Measurements from ENCODE around the gene PLXNA3.

The PLXNA3 gene

GRCh38 chrX:154462396-154462795 is 4.3 kb downstream of the PLXNA3 start:
- Mint-ChIP-seq H3K4me1 (ENCODE audit: low read depth) (peaks cover 6% of the 10 kb centered on the region), H3K27me3 (no peaks in the 10 kb centered on the region), H3K36me3 (no peaks in the 10 kb centered on the region), H3K27ac (no peak overlapping the region), H3K4me3 (no peak overlapping the region), H3K9me3 (ENCODE audit: low read depth) (no peaks in the 10 kb centered on the region)

- no peaks in the 10 kb centered on the region for H3K9me3 Mint-ChIP-seq (ENCODE audit: low read depth)
- H3K27ac Mint-ChIP-seq, result no peak overlapping the region
- H3K4me1 Mint-ChIP-seq (ENCODE audit: low read depth), result peaks cover 4% of the 10 kb centered on the region
- H3K27me3 Mint-ChIP-seq, result no peaks in the 10 kb centered on the region
- H3K4me3 Mint-ChIP-seq, result no peak overlapping the region
- no peaks in the 10 kb centered on the region for H3K36me3 Mint-ChIP-seq
Measured at GRCh38 chrX:154463611-154464220, 5.6 kb downstream of the PLXNA3 start.

- Mint-ChIP-seq H3K36me3 (no peaks in the 10 kb centered on the region), H3K4me3 (no peak overlapping the region), H3K27me3 (no peaks in the 10 kb centered on the region), H3K9me3 (ENCODE audit: low read depth) (no peaks in the 10 kb centered on the region), H3K27ac (no peak overlapping the region), H3K4me1 (ENCODE audit: low read depth) (peaks cover 2% of the 10 kb centered on the region)
Measured at GRCh38 chrX:154464806-154465365, 6.8 kb downstream of the PLXNA3 start.

- H3K9me3 Mint-ChIP-seq (ENCODE audit: low read depth), result no peaks in the 10 kb centered on the region
- no peak overlapping the region for H3K4me3 Mint-ChIP-seq
- H3K4me1 Mint-ChIP-seq (ENCODE audit: low read depth), result peaks cover 2% of the 10 kb centered on the region
- no peaks in the 10 kb centered on the region for H3K36me3 Mint-ChIP-seq
- no peak overlapping the region for H3K27ac Mint-ChIP-seq
- H3K27me3 Mint-ChIP-seq, result no peaks in the 10 kb centered on the region
Measured at GRCh38 chrX:154465601-154466000, 7.5 kb downstream of the PLXNA3 start.

- Mint-ChIP-seq H3K27me3 (no peaks in the 10 kb centered on the region), H3K9me3 (ENCODE audit: low read depth) (no peaks in the 10 kb centered on the region), H3K36me3 (no peaks in the 10 kb centered on the region), H3K4me3 (no peak overlapping the region), H3K4me1 (ENCODE audit: low read depth) (peaks cover 2% of the 10 kb centered on the region), H3K27ac (no peak overlapping the region)
Measured at GRCh38 chrX:154466036-154466435, 8.0 kb downstream of the PLXNA3 start.

- H3K27ac Mint-ChIP-seq, result no peak overlapping the region
- H3K4me1 Mint-ChIP-seq (ENCODE audit: low read depth), result no peaks in the 10 kb centered on the region
- H3K36me3 Mint-ChIP-seq, result no peaks in the 10 kb centered on the region
- no peaks in the 10 kb centered on the region for H3K27me3 Mint-ChIP-seq
- no peaks in the 10 kb centered on the region for H3K9me3 Mint-ChIP-seq (ENCODE audit: low read depth)
- H3K4me3 Mint-ChIP-seq, result no peak overlapping the region
Measured at GRCh38 chrX:154466907-154467306, 8.8 kb downstream of the PLXNA3 start.

GRCh38 chrX:154467556-154467955 is 9.5 kb downstream of the PLXNA3 start:
- Mint-ChIP-seq H3K9me3 (ENCODE audit: low read depth) (no peaks in the 10 kb centered on the region), H3K27me3 (no peaks in the 10 kb centered on the region), H3K4me1 (ENCODE audit: low read depth) (no peaks in the 10 kb centered on the region), H3K4me3 (no peak overlapping the region), H3K27ac (no peak overlapping the region), H3K36me3 (no peaks in the 10 kb centered on the region)

- Mint-ChIP-seq H3K27ac (no peak overlapping the region), H3K27me3 (no peaks in the 10 kb centered on the region), H3K9me3 (ENCODE audit: low read depth) (no peaks in the 10 kb centered on the region), H3K4me3 (no peak overlapping the region), H3K36me3 (no peaks in the 10 kb centered on the region), H3K4me1 (ENCODE audit: low read depth) (no peaks in the 10 kb centered on the region)
Measured at GRCh38 chrX:154468217-154468616, 10.1 kb downstream of the PLXNA3 start.

- Mint-ChIP-seq H3K36me3 (no peaks in the 10 kb centered on the region), H3K4me3 (no peak overlapping the region), H3K9me3 (ENCODE audit: low read depth) (no peaks in the 10 kb centered on the region), H3K27me3 (no peaks in the 10 kb centered on the region), H3K4me1 (ENCODE audit: low read depth) (no peaks in the 10 kb centered on the region), H3K27ac (no peak overlapping the region)
Measured at GRCh38 chrX:154469114-154469513, 11.0 kb downstream of the PLXNA3 start.

GRCh38 chrX:154469880-154470279 is 11.8 kb downstream of the PLXNA3 start:
- no peaks in the 10 kb centered on the region for H3K9me3 Mint-ChIP-seq (ENCODE audit: low read depth)
- H3K27ac Mint-ChIP-seq, result no peak overlapping the region
- H3K4me3 Mint-ChIP-seq, result no peak overlapping the region
- no peaks in the 10 kb centered on the region for H3K4me1 Mint-ChIP-seq (ENCODE audit: low read depth)
- no peaks in the 10 kb centered on the region for H3K36me3 Mint-ChIP-seq
- no peaks in the 10 kb centered on the region for H3K27me3 Mint-ChIP-seq

- H3K4me3 Mint-ChIP-seq, result no peak overlapping the region
- H3K27me3 Mint-ChIP-seq, result no peaks in the 10 kb centered on the region
- no peaks in the 10 kb centered on the region for H3K36me3 Mint-ChIP-seq
- H3K9me3 Mint-ChIP-seq (ENCODE audit: low read depth), result no peaks in the 10 kb centered on the region
- no peaks in the 10 kb centered on the region for H3K4me1 Mint-ChIP-seq (ENCODE audit: low read depth)
- H3K27ac Mint-ChIP-seq, result no peak overlapping the region
Measured at GRCh38 chrX:154470434-154470833, 12.4 kb downstream of the PLXNA3 start.

GRCh38 chrX:154470914-154471568 is 13.0 kb downstream of the PLXNA3 start:
- no peak overlapping the region for H3K4me3 Mint-ChIP-seq
- no peaks in the 10 kb centered on the region for H3K9me3 Mint-ChIP-seq (ENCODE audit: low read depth)
- no peak overlapping the region for H3K27ac Mint-ChIP-seq
- no peaks in the 10 kb centered on the region for H3K27me3 Mint-ChIP-seq
- H3K4me1 Mint-ChIP-seq (ENCODE audit: low read depth), result no peaks in the 10 kb centered on the region
- H3K36me3 Mint-ChIP-seq, result no peaks in the 10 kb centered on the region

- no peaks in the 10 kb centered on the region for H3K27me3 Mint-ChIP-seq
- H3K9me3 Mint-ChIP-seq (ENCODE audit: low read depth), result no peaks in the 10 kb centered on the region
- no peaks in the 10 kb centered on the region for H3K4me1 Mint-ChIP-seq (ENCODE audit: low read depth)
- H3K36me3 Mint-ChIP-seq, result no peaks in the 10 kb centered on the region
- H3K4me3 Mint-ChIP-seq, result no peak overlapping the region
- H3K27ac Mint-ChIP-seq, result no peak overlapping the region
Measured at GRCh38 chrX:154471839-154472684, 14.0 kb downstream of the PLXNA3 start.

GRCh38 chrX:154472685-154473632 is 14.9 kb downstream of the PLXNA3 start:
- no peak overlapping the region for H3K4me3 Mint-ChIP-seq
- no peaks in the 10 kb centered on the region for H3K27me3 Mint-ChIP-seq
- H3K36me3 Mint-ChIP-seq, result no peaks in the 10 kb centered on the region
- no peaks in the 10 kb centered on the region for H3K9me3 Mint-ChIP-seq (ENCODE audit: low read depth)
- H3K27ac Mint-ChIP-seq, result no peak overlapping the region
- peaks cover 7% of the 10 kb centered on the region for H3K4me1 Mint-ChIP-seq (ENCODE audit: low read depth)

All from activated naive CD8-positive, alpha-beta T cell (primary cell).